Activated CD4-positive, CD25-positive, alpha-beta regulatory T cell treated with anti-CD3 and anti-CD28 coated beads, Interleukin-2, amount 50 U/mL, for 72 hours (primary cell): ENCODE results near the gene GLG1.
"Not testable (repeated sequence)": the region's sequence is repeated elsewhere in the genome, so short reads cannot be mapped to it uniquely, and the experiment has no call there.

Experiments
- DNase-seq: peaks from one replicate; pipeline ENCODE4 v3.0.0; 2021

Gene GLG1

DNA sequence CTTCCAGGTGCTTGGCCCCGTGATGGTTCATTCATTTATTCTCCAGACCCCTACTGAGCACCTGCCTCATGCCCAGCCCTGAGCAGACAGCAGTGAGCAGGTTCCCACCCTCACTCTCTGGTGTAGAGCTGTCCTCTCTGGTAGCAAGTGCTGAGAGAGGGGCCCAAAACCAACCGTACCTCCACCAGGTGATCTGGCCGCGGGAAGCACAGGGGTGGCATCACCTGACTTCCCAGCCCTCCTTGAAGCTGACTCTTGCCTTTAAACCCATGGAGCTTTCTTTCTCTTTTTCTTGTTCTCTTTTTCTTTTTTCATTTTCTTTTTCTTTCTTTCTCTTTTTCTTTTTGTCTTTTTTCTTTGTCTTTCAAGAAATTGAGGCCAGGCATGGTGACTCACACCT lies 206.7 kb downstream of the GLG1 start:
- not testable (repeated sequence) for DNase-seq

- not testable (repeated sequence) for DNase-seq
Measured at GRCh38 chr16:74398212-74398895, 208.6 kb downstream of the GLG1 start.
